Osteocyte (in vitro differentiated cells): ENCODE measurements around the gene TARS1. TPM values are rescaled to one million over a fixed set of nuclear protein-coding genes. Genes with fewer than 3 reads are reported as not detected.

Experiments used
- DNase-seq: peaks from one replicate; pipeline ENCODE4 v3.0.0; 2021; ENCODE audit warnings: mixed read lengths; ENCODE audit not compliant: unreplicated experiment; ENCODE audit errors: extremely low spot score
- H3K27ac Mint-ChIP-seq: one replicate; pipeline ENCODE4 v1.8.0; 2021; ENCODE audit warnings: mild to moderate bottlenecking, mixed read lengths; ENCODE audit not compliant: unreplicated experiment
- H3K27me3 Mint-ChIP-seq: one replicate; pipeline ENCODE4 v1.8.0; 2021; ENCODE audit warnings: mixed read lengths; ENCODE audit not compliant: unreplicated experiment
- H3K36me3 Mint-ChIP-seq: one replicate; pipeline ENCODE4 v1.8.0; 2021; ENCODE audit warnings: mixed read lengths; ENCODE audit not compliant: unreplicated experiment
- H3K4me1 Mint-ChIP-seq: one replicate; pipeline ENCODE4 v1.8.0; 2021; ENCODE audit warnings: mixed read lengths; ENCODE audit not compliant: unreplicated experiment
- H3K4me3 Mint-ChIP-seq: one replicate; pipeline ENCODE4 v1.8.0; 2021; ENCODE audit warnings: mild to moderate bottlenecking, moderate library complexity, mixed read lengths; ENCODE audit not compliant: unreplicated experiment
- H3K9me3 Mint-ChIP-seq: one replicate; pipeline ENCODE4 v1.8.0; 2021; ENCODE audit warnings: mixed read lengths; ENCODE audit not compliant: unreplicated experiment
- CTCF ChIP-seq: fragments of 200-600 bp; sonication (generic); IDR thresholded peaks from 2 replicates; pipeline ENCODE4 v1.5.0; 2021; ENCODE audit warnings: antibody characterized with exemption, mild to moderate bottlenecking, moderate library complexity
- total RNA-seq: library from RNA; stranded (reverse); gene quantifications from 2 replicates; pipeline ENCODE4 v1.2.1, GENCODE V29; 2021

The TARS1 gene
- total RNA-seq, 1 donor from 2014 or later = 237 TPM

- no peaks in the 10 kb centered on the region for H3K27me3 Mint-ChIP-seq
- no peak overlapping the region for H3K27ac Mint-ChIP-seq
- no peak overlapping the region for H3K4me3 Mint-ChIP-seq
- H3K4me1 Mint-ChIP-seq = no peaks in the 10 kb centered on the region
- TF ChIP-seq CTCF = no peak
- DNase-seq = no peak
- H3K9me3 Mint-ChIP-seq = no peaks in the 10 kb centered on the region
- peaks cover 82% of the 10 kb centered on the region for H3K36me3 Mint-ChIP-seq
Measured at GRCh38 chr5:33457126-33457525, 16.4 kb downstream of the TARS1 start.

- Mint-ChIP-seq H3K4me1 (no peaks in the 10 kb centered on the region), H3K9me3 (no peaks in the 10 kb centered on the region), H3K36me3 (peaks cover 80% of the 10 kb centered on the region), H3K27ac (no peak overlapping the region), H3K4me3 (no peak overlapping the region), H3K27me3 (no peaks in the 10 kb centered on the region)
- no peak for DNase-seq
- no peak for TF ChIP-seq CTCF
Measured at GRCh38 chr5:33457817-33458216, 17.1 kb downstream of the TARS1 start.

- no peaks in the 10 kb centered on the region for H3K4me1 Mint-ChIP-seq
- no peak for DNase-seq
- H3K36me3 Mint-ChIP-seq = peaks cover 79% of the 10 kb centered on the region
- peak overlapping the region; percentile 47 for H3K27ac Mint-ChIP-seq
- no peak overlapping the region for H3K4me3 Mint-ChIP-seq
- no peaks in the 10 kb centered on the region for H3K27me3 Mint-ChIP-seq
- TF ChIP-seq CTCF = no peak
- H3K9me3 Mint-ChIP-seq = no peaks in the 10 kb centered on the region
Measured at GRCh38 chr5:33460210-33460609, 19.4 kb downstream of the TARS1 start.

DNA sequence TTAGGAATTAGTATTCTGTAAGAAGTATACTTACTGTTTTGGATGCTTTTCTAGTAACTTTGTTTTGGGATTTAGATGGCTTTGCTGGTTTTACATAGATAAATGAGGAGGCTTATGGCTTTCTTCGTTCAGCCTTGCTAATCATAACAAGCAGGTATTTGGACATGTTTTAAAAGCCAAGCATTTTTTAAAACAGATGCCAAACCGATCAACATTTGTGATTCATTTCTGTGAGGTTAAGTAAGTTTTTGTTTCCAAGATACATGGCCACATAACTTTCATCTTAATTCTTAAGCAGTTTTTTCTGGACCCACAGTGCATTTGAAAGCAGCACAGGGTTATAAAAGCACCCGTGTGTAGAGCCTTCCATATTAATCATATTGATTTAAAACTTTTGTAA is 21.7 kb downstream of the TARS1 start:
- H3K4me3 Mint-ChIP-seq = no peak overlapping the region
- no peak overlapping the region for H3K27ac Mint-ChIP-seq
- TF ChIP-seq CTCF = no peak
- DNase-seq = no peak
- no peaks in the 10 kb centered on the region for H3K27me3 Mint-ChIP-seq
- peaks cover 69% of the 10 kb centered on the region for H3K36me3 Mint-ChIP-seq
- no peaks in the 10 kb centered on the region for H3K9me3 Mint-ChIP-seq
- no peaks in the 10 kb centered on the region for H3K4me1 Mint-ChIP-seq

GRCh38 chr5:33465120-33465519 is 24.4 kb downstream of the TARS1 start:
- no peak for TF ChIP-seq CTCF
- Mint-ChIP-seq H3K36me3 (peaks cover 62% of the 10 kb centered on the region), H3K4me3 (no peak overlapping the region), H3K4me1 (no peaks in the 10 kb centered on the region), H3K27ac (no peak overlapping the region), H3K9me3 (no peaks in the 10 kb centered on the region), H3K27me3 (no peaks in the 10 kb centered on the region)
- no peak for DNase-seq
